NT2/D1 (cell line): ENCODE results near the gene ZNF428.

Experiments
- SUZ12 ChIP-seq: IDR thresholded peaks from 2 replicates; pipeline ENCODE4 v1.6.1; 2011; ENCODE audit not compliant: insufficient read length, insufficient read depth; ENCODE audit errors: extremely low read depth
- YY1 ChIP-seq: IDR thresholded peaks from 2 replicates; pipeline ENCODE4 v1.6.1; 2011; ENCODE audit not compliant: insufficient read length, insufficient read depth
- ZNF274 ChIP-seq: IDR thresholded peaks from 2 replicates; pipeline ENCODE4 v1.6.1; 2011; ENCODE audit warnings: mild to moderate bottlenecking, low read depth, low read length

DNA sequence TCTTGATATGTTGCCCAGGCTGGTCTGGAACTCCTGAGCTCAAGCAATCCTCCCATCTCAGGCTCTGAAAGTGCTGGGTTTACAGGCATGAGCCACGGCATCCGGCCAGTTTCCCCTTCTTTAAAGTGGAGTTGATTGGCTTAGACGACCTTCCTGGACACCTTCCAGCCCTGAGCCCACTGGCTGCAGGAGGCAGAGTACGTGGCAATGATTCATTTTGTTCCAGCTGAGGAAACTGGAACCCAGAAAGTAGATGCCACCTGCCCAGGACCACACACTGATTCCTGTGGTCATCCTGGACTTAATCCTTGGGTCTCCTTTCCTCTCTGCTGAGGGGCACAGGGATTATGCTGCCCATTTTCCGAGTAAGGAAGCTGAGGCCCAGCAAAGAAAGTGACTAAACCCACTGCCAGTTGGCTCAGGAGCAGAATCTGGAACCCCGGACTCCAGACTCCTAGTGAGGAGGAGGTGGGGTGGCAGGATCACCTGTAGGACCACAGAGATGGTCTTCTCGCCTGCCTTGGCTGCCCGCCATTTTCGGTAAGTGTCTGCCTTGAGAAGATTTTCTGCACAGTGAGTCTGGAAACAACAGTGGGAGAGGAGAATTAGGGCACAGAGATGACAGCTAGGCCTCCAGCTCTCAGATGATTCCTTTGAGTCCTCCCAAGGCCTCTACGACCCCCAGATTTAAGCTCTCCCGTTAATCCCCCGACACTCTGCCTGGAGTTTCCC is 44.8 kb downstream of the ZNF428 start:
- TF ChIP-seq YY1 (no peak), ZNF274 (no peak), SUZ12 (no peak)
